A549 (cell line): ENCODE measurements around the gene C1R. TPM values are rescaled to one million over a fixed set of nuclear protein-coding genes. Genes with fewer than 3 reads are reported as not detected.

ENCODE experiments used
- ATAC-seq, 2 experiments: fragments of 200-7000 bp in 1 of 2; fragments of >200 bp in 1 of 2; cut with Nextera tagmentation in 1 of 2; cut with Tn5 transposase in 1 of 2; 3 replicates each; pipeline versions ENCODE4 v1.8.0 to v1.9.1; 2018 to 2020; ENCODE audit warnings: mild to moderate bottlenecking in 1 of 2, moderate library complexity in 1 of 2
- CTCF ChIA-PET: fragments of 300-600 bp; sonication (Branson Sonifier 250); formaldehyde crosslinking; extraction: SDS; loops from one replicate; lab custom pipeline; 2021; ENCODE audit warnings: antibody characterized with exemption, inconsistent platforms; lab: Yijun Ruan, JAX
- POLR2A ChIA-PET: fragments of 350-600 bp; formaldehyde crosslinking; extraction: SDS; loops from one replicate; lab custom pipeline; 2021; ENCODE audit warnings: antibody characterized with exemption, inconsistent platforms; lab: Yijun Ruan, JAX
- DNase-seq, 2 experiments: peaks; one replicate each; pipeline versions ENCODE4 v3.0.0 to v3.0.0-alpha.2; 2011 to 2016; ENCODE audit warnings: low read depth in 1 of 2, low spot score in 1 of 2
- FAIRE-seq: peaks from 2 replicates; lab custom pipeline; 2011; peaks lifted over from hg19 to GRCh38; lab: Jason Lieb, UNC
- H3K27ac ChIP-seq, 2 experiments: fragments of >200 bp; sonication (Bioruptor Twin); formaldehyde crosslinking; 3 replicates each; pipeline ENCODE4 v1.5.1; 2016 to 2017
- H3K4me1 ChIP-seq: fragments of >200 bp; sonication (Bioruptor Twin); formaldehyde crosslinking; 3 replicates; pipeline ENCODE4 v1.6.1; 2016
- H3K4me2 ChIP-seq: fragments of >200 bp; sonication (Bioruptor Twin); formaldehyde crosslinking; 3 replicates; pipeline ENCODE4 v1.6.1; 2016
- H3K4me3 ChIP-seq: fragments of >200 bp; sonication (Bioruptor Twin); formaldehyde crosslinking; 3 replicates; pipeline ENCODE4 v1.5.1; 2016
- H3K9me3 ChIP-seq: fragments of >200 bp; sonication (Bioruptor Twin); formaldehyde crosslinking; 3 replicates; pipeline ENCODE4 v1.6.1; 2016
- BHLHE40 ChIP-seq: IDR thresholded peaks from 2 replicates; pipeline ENCODE4 v1.6.1; 2012; ENCODE audit warnings: low read depth, low read length, inconsistent platforms
- EHMT2 ChIP-seq: fragments of 200-600 bp; sonication (generic); IDR thresholded peaks from 2 replicates; pipeline ENCODE4 v1.6.1; 2016; ENCODE audit warnings: antibody characterized with exemption, low read depth, mild to moderate bottlenecking, moderate library complexity
- FOXS1 ChIP-seq: fragments of 250-450 bp; sonication (Bioruptor Pico); IDR thresholded peaks from 2 replicates; pipeline ENCODE4 v1.5.0; 2020; ENCODE audit warnings: mild to moderate bottlenecking, moderate library complexity
- GATA3 ChIP-seq: IDR thresholded peaks from 2 replicates; pipeline ENCODE4 v1.6.1; 2012; ENCODE audit warnings: borderline replicate concordance
- HES2 ChIP-seq: fragments of >200 bp; sonication (Bioruptor Twin); formaldehyde crosslinking; IDR thresholded peaks from 2 replicates; pipeline ENCODE4 v1.6.1; 2016
- HEYL ChIP-seq: fragments of 250-450 bp; sonication (Bioruptor Pico); IDR thresholded peaks from 2 replicates; pipeline ENCODE4 v1.8.0; 2021; ENCODE audit warnings: mild to moderate bottlenecking, moderate library complexity
- HOXA7 ChIP-seq: fragments of 250-450 bp; sonication (Bioruptor Pico); IDR thresholded peaks from 2 replicates; pipeline ENCODE4 v1.5.0; 2020; ENCODE audit warnings: mild to moderate bottlenecking, moderate library complexity
- JUNB ChIP-seq: fragments of >200 bp; sonication (Bioruptor Twin); formaldehyde crosslinking; IDR thresholded peaks from 2 replicates; pipeline ENCODE4 v1.6.1; 2016
- KDM1A ChIP-seq: fragments of 200-600 bp; sonication (generic); IDR thresholded peaks from 2 replicates; pipeline ENCODE4 v1.6.1; 2016; ENCODE audit warnings: low read depth, mild to moderate bottlenecking
- KDM5A ChIP-seq: fragments of 200-600 bp; sonication (generic); IDR thresholded peaks from 2 replicates; pipeline ENCODE4 v1.6.1; 2016; ENCODE audit warnings: antibody characterized with exemption, mild to moderate bottlenecking
- MAZ ChIP-seq: fragments of 150-350 bp; IDR thresholded peaks from 2 replicates; pipeline ENCODE4 v1.6.1; 2014; ENCODE audit warnings: antibody characterized with exemption, low read depth, low read length, borderline replicate concordance
- NPAS2 ChIP-seq: fragments of 250-450 bp; sonication (Bioruptor Pico); IDR thresholded peaks from 2 replicates; pipeline ENCODE4 v1.8.0; 2022; ENCODE audit warnings: mild to moderate bottlenecking, moderate library complexity, borderline replicate concordance
- PHF8 ChIP-seq: fragments of 200-600 bp; sonication (generic); IDR thresholded peaks from 2 replicates; pipeline ENCODE4 v1.6.1; 2016; ENCODE audit warnings: low read depth, mild to moderate bottlenecking, antibody characterized with exemption, moderate library complexity, borderline replicate concordance
- POLR2A ChIP-seq: IDR thresholded peaks from 2 replicates; pipeline ENCODE4 v1.6.1; 2012; ENCODE audit warnings: mild to moderate bottlenecking, low read length
- POLR2AphosphoS2 ChIP-seq: conservative IDR thresholded peaks from 2 replicates; pipeline ENCODE4 v1.6.1; 2012; ENCODE audit warnings: low read length, improper control_type of control experiment, inconsistent platforms
- RAD21 ChIP-seq, 2 experiments: fragments of >200 bp in 1 of 2; sonication (Bioruptor Twin) in 1 of 2; formaldehyde crosslinking in 1 of 2; IDR thresholded peaks in 1 of 2; conservative IDR thresholded peaks in 1 of 2; 2 replicates in 1 of 2; 3 replicates in 1 of 2; pipeline ENCODE4 v1.6.1; 2012 to 2018; ENCODE audit warnings: inconsistent platforms in 1 of 2
- RARB ChIP-seq: fragments of 250-450 bp; sonication (Bioruptor Pico); IDR thresholded peaks from 2 replicates; pipeline ENCODE4 v1.8.0; 2021; ENCODE audit warnings: mild to moderate bottlenecking, moderate library complexity
- RCOR1 ChIP-seq: fragments of 150-350 bp; IDR thresholded peaks from 2 replicates; pipeline ENCODE4 v1.6.1; 2014; ENCODE audit warnings: antibody characterized with exemption, low read length, low read depth
- RFX5 ChIP-seq: fragments of 450-650 bp; IDR thresholded peaks from 2 replicates; pipeline ENCODE4 v1.7.1; 2014; ENCODE audit warnings: antibody characterized with exemption, mild to moderate bottlenecking, moderate library complexity
- RNF2 ChIP-seq: fragments of 200-600 bp; sonication (generic); IDR thresholded peaks from 2 replicates; pipeline ENCODE4 v1.6.1; 2016; ENCODE audit warnings: low read depth, mild to moderate bottlenecking, antibody characterized with exemption, moderate library complexity, borderline replicate concordance
- SMC3 ChIP-seq: fragments of >200 bp; sonication (Bioruptor Twin); formaldehyde crosslinking; IDR thresholded peaks from 3 replicates; pipeline ENCODE4 v1.6.1; 2018; ENCODE audit warnings: inconsistent platforms
- SREBF2 ChIP-seq: fragments of 450-650 bp; IDR thresholded peaks from 2 replicates; pipeline ENCODE4 v1.6.1; 2014; ENCODE audit warnings: mild to moderate bottlenecking, moderate library complexity
- WGBS: methylation state at CpG from one replicate; pipeline ENCODE4 v1.1.6; 2017; ENCODE audit errors: missing lambda C conversion rate; 5-methylcytosine and 5-hydroxymethylcytosine counted together
- polyA plus RNA-seq, 4 experiments: library from polyadenylated mRNA; depleted of rRNA in 3 of 4; stranded (reverse); fragments of >200 nt; fragmentation: RNase III in 1 of 4; extraction: RNeasy Plus Mini Kit Qiagen cat#74134 plus additional on column Dnase treatment in 1 of 4; gene quantifications; 2 replicates in 3 of 4; 3 replicates in 1 of 4; pipeline ENCODE4 v1.2.3, GENCODE V29; 2011 to 2017
- TF ChIP-seq, protein P1 (sequence below): fragments of 450-650 bp; IDR thresholded peaks from 2 replicates; pipeline ENCODE4 v1.6.1; 2014; ENCODE audit warnings: antibody characterized with exemption
- TF ChIP-seq, protein P2 (sequence below): fragments of 200-600 bp; sonication (generic); IDR thresholded peaks from 2 replicates; pipeline ENCODE4 v1.6.1; 2016; ENCODE audit warnings: antibody characterized with exemption, mild to moderate bottlenecking, moderate library complexity

C1R gene
- polyA plus RNA-seq, 2 of the 4 experiments (the other 2 are of a cell fraction): 31.4 to 36.0 TPM

DNA sequence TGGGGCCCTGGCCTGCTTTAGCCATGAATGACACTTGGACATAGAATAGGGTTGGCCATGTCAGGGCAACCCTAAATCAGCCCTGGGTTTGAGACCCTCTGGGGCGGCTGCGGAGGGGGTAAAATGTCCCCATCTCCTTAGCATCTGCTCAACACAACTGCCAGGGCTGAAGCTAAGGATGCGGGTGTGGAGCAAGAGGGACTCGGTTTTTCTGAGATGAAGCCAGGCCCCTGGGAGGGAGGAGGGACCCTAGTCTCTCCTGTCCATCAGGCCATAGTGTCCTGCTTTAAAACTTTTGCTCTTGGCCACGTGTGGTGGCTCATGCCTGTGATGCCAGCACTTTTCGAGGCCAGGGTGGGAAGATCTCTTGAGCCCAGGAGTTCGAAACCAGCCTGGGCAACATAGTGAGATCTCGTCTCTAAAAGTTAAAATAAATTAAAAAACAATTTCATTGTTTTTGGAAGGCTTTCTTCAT is 778 bp upstream of the C1R start:
- Histone ChIP-seq H3K4me2 (no peak overlapping the region; the same call in 2 of the 3 replicates), H3K27ac (peak overlapping the region; percentile 85 to 91), H3K4me1 (peaks cover 20% of the 10 kb centered on the region; the same call in 2 of the 3 replicates), H3K4me3 (no peak overlapping the region), H3K9me3 (no peaks in the 10 kb centered on the region)
- TF ChIP-seq SMC3 (no peak), RARB (CRISPR knock-in tag) (no peak), POLR2A (no peak), HEYL (CRISPR knock-in tag) (no peak), MAZ (no peak), KDM5A (no peak), HOXA7 (CRISPR knock-in tag) (no peak), KDM1A (no peak), PHF8 (no peak), JUNB (no peak), RCOR1 (no peak), HES2 (no peak), GATA3 (no peak)
- TF ChIP-seq, protein P1, sequence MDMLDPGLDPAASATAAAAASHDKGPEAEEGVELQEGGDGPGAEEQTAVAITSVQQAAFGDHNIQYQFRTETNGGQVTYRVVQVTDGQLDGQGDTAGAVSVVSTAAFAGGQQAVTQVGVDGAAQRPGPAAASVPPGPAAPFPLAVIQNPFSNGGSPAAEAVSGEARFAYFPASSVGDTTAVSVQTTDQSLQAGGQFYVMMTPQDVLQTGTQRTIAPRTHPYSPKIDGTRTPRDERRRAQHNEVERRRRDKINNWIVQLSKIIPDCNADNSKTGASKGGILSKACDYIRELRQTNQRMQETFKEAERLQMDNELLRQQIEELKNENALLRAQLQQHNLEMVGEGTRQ: no peak
- TF ChIP-seq, protein P2, sequence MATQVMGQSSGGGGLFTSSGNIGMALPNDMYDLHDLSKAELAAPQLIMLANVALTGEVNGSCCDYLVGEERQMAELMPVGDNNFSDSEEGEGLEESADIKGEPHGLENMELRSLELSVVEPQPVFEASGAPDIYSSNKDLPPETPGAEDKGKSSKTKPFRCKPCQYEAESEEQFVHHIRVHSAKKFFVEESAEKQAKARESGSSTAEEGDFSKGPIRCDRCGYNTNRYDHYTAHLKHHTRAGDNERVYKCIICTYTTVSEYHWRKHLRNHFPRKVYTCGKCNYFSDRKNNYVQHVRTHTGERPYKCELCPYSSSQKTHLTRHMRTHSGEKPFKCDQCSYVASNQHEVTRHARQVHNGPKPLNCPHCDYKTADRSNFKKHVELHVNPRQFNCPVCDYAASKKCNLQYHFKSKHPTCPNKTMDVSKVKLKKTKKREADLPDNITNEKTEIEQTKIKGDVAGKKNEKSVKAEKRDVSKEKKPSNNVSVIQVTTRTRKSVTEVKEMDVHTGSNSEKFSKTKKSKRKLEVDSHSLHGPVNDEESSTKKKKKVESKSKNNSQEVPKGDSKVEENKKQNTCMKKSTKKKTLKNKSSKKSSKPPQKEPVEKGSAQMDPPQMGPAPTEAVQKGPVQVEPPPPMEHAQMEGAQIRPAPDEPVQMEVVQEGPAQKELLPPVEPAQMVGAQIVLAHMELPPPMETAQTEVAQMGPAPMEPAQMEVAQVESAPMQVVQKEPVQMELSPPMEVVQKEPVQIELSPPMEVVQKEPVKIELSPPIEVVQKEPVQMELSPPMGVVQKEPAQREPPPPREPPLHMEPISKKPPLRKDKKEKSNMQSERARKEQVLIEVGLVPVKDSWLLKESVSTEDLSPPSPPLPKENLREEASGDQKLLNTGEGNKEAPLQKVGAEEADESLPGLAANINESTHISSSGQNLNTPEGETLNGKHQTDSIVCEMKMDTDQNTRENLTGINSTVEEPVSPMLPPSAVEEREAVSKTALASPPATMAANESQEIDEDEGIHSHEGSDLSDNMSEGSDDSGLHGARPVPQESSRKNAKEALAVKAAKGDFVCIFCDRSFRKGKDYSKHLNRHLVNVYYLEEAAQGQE: no peak
- WGBS: 77% methylated on average over 8 of the region's 8 CpGs
- ChIA-PET CTCF (interaction anchor here (0.5 to 13.4 kb wide), 23 partner anchors 9 to 162 kb away, joined by 3 to 197 read pairs (median 4); partner anchors contain the start of genes C1RL and C1S), POLR2A (interaction anchor here (1.0 to 3.6 kb wide), 2 partner anchors 22 to 32 kb away, joined by 3 to 19 read pairs; partner anchors contain the start of gene C1S)
- FAIRE-seq (no peak), DNase-seq (no peak), ATAC-seq (peak; percentile 13 to 14; a peak in 4 of 6 replicates)

- H3K9me3 ChIP-seq: no peaks in the 10 kb centered on the region
- 55% methylated on average over 10 of the region's 10 CpGs for WGBS
- ATAC-seq (peak; percentile 8 to 52; a peak in 4 of 6 replicates), FAIRE-seq (no peak), DNase-seq (no peak)
- CTCF ChIA-PET: interaction anchor here (0.5 to 13.4 kb wide), 18 partner anchors 10 to 147 kb away, joined by 3 to 197 read pairs (median 5); partner anchors contain the start of genes C12orf57, C1RL, C1S and LPCAT3
- H3K27ac ChIP-seq: peak overlapping the region; percentile 85 to 91
- H3K4me3 ChIP-seq: peak overlapping the region; percentile 37
- H3K4me2 ChIP-seq: peak overlapping the region; percentile 79
- TF ChIP-seq POLR2AphosphoS2: no peak
- TF ChIP-seq POLR2A: peak; percentile 12; the same call in 1 of the 2 replicates
- no peak for TF ChIP-seq RAD21 (conservative IDR thresholded peaks at IDR 0.05 in 1 of 2, IDR thresholded peaks at IDR 0.05 in 1 of 2)
- H3K4me1 ChIP-seq: peaks cover 20% of the 10 kb centered on the region; the same call in 2 of the 3 replicates
- POLR2A ChIA-PET: interaction anchor here (0.6 to 3.6 kb wide), 3 partner anchors 12 to 31 kb away, joined by 4 to 19 read pairs (median 5); partner anchors contain the start of gene C1S
Observed at GRCh38 chr12:7091660-7092228, 501 bp downstream of the C1R start.

DNA sequence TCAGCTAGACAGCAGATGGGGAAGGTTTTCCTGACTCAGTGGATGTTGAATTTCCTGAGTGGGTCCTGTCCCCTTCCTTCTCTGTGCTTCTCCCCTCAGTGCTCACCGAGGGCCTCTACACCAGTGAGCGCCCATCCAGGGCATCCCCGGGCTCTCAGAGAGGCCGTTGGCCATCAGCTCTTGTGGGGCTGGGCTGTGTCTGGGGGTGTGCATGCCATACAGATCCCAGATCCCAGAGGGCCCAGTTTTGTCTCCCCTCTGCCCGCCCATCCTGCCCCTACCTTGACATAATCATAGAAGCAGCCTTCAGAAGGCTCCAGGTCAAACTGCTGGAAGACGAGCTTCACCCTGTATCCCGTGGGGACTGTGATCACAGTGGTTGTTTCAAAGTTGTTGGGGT is 1.1 kb downstream of the C1R start:
- Histone ChIP-seq H3K4me1 (peaks cover 20% of the 10 kb centered on the region; the same call in 2 of the 3 replicates), H3K4me2 (peak overlapping the region; percentile 79), H3K9me3 (no peaks in the 10 kb centered on the region), H3K27ac (peak overlapping the region; percentile 85 to 91), H3K4me3 (no peak overlapping the region)
- CTCF ChIA-PET: interaction anchor here (0.5 to 13.4 kb wide), 16 partner anchors 9 to 147 kb away, joined by 3 to 197 read pairs (median 5); partner anchors contain the start of genes C12orf57, C1RL, C1S and LPCAT3
- no peak for FAIRE-seq
- POLR2A ChIA-PET: interaction anchor here (1.5 to 3.6 kb wide), 2 partner anchors 11 to 30 kb away, joined by 5 to 19 read pairs; partner anchors contain the start of gene C1S
- 87% methylated on average over 7 of the region's 7 CpGs for WGBS
- DNase-seq: no peak
- no peak for ATAC-seq
- TF ChIP-seq NPAS2 (CRISPR knock-in tag) (no peak), BHLHE40 (no peak), SREBF2 (no peak), RFX5 (no peak), EHMT2 (no peak), FOXS1 (CRISPR knock-in tag) (no peak), PHF8 (no peak), RNF2 (no peak), KDM1A (no peak)
- TF ChIP-seq, protein P2: no peak
